Measurements from ENCODE around the gene TEDDM1.

The TEDDM1 gene

DNA sequence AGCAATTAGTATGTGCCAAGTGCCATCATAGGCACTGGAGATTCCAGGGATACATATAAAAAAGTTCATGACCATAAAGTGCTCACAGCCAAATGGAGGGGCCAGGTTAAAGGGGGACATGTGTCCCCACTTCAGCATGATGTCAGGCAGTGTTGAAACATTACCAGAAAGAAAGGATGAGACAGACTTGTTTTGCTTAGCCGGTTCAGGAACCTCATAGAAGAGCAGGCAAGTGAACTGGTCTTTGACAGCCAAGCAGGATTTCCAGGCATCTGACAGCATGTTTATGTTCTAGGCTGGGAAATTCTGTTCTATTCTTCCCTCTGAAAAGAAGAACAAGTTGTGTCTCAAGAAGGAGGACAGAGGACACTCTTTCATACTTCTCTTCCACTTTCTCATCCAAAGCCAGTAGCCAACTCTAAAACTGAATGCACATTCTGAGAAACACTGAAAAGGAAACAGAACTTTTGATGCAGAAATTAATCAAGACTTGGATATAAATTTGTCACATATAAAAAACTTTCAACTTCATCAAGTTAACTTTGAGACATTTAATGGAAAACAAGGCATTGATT is 48.6 kb downstream of the TEDDM1 start:
- H3K4me3 Mint-ChIP-seq, result no peak overlapping the region
- peaks cover 14% of the 10 kb centered on the region for H3K27me3 Mint-ChIP-seq (ENCODE audit: low read depth)
- H3K27ac Mint-ChIP-seq, result no peak overlapping the region
- H3K4me1 Mint-ChIP-seq (ENCODE audit: low read depth), result no peaks in the 10 kb centered on the region
- no peak for DNase-seq (ENCODE audit: low spot score)
- H3K36me3 Mint-ChIP-seq (ENCODE audit: low read depth), result no peaks in the 10 kb centered on the region
- no peaks in the 10 kb centered on the region for H3K9me3 Mint-ChIP-seq

DNA sequence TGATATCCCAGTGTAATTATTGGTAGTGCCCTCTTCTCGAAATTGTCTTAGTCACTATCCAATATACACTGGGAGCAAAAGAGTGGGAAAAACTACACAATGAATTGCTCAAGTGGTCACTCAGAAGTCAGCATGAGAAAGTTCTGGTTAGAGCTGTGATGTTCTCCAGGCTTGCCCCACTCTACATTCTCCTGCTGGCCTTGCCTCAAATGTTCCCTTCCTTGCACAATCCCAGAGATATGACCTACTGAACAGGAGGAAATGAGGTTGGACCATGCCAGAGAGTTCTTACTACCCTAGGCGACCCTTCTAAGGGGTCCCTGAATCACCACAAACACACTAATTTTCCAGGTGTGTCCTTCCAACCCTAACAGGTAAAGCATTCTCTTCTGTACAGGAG is 49.6 kb downstream of the TEDDM1 start:
- Mint-ChIP-seq H3K4me3 (no peak overlapping the region), H3K9me3 (no peaks in the 10 kb centered on the region)

DNA sequence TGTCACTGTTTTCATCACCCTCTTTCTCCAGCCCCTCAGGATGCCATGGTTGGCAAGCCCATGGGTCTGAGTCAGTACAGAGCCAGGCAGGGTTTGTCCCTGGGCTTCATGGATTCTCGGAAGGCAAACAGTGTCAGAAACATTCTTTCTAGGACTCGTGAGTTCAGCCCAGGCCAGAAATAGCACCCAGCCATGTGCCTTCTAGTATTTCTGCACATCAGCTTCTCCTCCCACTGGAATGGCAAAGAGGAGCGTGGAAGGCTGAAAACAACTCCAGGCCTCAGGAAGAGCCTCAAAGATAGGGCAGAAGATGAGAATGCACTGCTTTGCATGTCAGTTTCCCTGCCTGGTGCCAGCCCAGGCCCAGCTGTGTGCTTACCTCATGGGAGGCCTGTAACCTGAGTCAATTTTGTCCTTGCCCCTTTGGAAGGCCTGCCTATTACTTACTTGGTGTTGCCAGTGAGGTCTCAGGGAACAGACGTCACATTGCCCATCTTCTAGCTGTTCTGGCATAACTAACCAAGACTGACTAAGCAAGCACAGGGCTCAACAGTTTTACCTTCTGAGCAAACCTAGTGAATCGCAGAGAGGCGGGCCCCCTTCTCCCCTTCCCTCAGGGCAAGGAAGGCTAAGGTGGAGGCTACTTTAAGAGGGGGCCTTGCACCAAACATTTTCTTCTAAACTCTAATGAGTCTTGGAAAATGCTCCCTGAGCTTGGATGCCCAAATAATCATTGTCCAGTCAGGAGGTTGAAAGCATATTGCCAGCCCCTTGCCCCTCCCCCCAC is 51.3 kb downstream of the TEDDM1 start:
- no peaks in the 10 kb centered on the region for H3K4me1 Mint-ChIP-seq (ENCODE audit: low read depth)
- H3K36me3 Mint-ChIP-seq (ENCODE audit: low read depth), result no peaks in the 10 kb centered on the region
- no peak for DNase-seq (ENCODE audit: low spot score)
- H3K9me3 Mint-ChIP-seq, result no peaks in the 10 kb centered on the region
- H3K4me3 Mint-ChIP-seq, result no peak overlapping the region
- no peak overlapping the region for H3K27ac Mint-ChIP-seq
- peaks cover 8% of the 10 kb centered on the region for H3K27me3 Mint-ChIP-seq (ENCODE audit: low read depth)

More for the DNA sequence above, 49.6 kb downstream of the TEDDM1 start:
- H3K36me3 Mint-ChIP-seq (ENCODE audit: low read depth), result no peaks in the 10 kb centered on the region
- H3K4me1 Mint-ChIP-seq (ENCODE audit: low read depth), result no peaks in the 10 kb centered on the region
- DNase-seq (ENCODE audit: low spot score), result no peak
- H3K27ac Mint-ChIP-seq, result no peak overlapping the region
- peaks cover 13% of the 10 kb centered on the region for H3K27me3 Mint-ChIP-seq (ENCODE audit: low read depth)
